Activated CD4-positive, alpha-beta T cell treated with anti-CD3 and anti-CD28 coated beads, Interleukin-2, amount 50 U/mL, for 4 hours (primary cell): Measurements from ENCODE around the gene FLG2.
A peak's percentile ranks its signal among the peaks of the same experiment; 100 is the strongest.
"Not testable (repeated sequence)": the region's sequence is repeated elsewhere in the genome, so short reads cannot be mapped to it uniquely, and the experiment has no call there.

Experiments used
- DNase-seq, 2 experiments: peaks; one replicate each; pipeline ENCODE4 v3.0.0-alpha.2; 2020

FLG2 gene

DNA sequence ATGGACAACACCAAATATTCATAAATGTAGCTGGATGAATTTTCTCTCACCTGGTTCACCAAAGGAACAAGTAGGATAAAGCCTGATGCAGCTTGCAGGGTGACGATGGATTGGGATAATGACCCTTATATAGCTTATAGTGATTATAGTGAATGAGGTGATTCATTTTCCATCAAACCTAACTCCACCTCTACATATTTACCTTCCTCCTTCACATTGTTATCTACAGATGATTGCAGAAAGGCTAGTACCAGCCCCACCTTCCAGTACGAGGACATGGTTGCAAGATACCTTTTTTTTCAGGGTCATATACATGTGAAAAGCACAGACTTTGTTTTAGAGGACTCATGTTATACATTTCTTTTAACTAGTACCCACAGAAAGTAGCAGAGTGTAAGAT is at the start of gene FLG2:
TSS of gene FLG2 (minus strand) at position 101 of the 400 bp plus-strand sequence. CDS start 1,122 bp downstream, outside the sequence.
- DNase-seq: no peak

DNA sequence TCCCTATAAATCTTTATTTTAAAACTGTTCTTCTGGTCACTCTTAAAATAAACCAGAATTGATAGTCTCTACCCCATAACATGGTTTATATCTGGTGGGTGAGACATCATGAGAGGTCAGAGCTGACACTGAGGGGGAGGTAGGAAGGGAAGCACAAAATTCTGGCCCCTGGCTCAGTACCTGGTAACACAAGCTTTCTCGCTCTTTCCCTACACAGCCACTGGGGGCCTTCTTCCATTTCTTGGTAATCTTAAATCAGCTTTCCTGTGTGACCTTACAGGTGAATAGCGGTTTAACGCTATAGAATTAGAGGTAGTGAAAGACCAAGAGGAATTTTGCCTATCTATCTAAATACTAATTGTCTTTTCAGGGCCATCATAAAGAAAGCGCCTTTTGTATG is 48.9 kb upstream of the FLG2 start:
- DNase-seq: no peak

DNA sequence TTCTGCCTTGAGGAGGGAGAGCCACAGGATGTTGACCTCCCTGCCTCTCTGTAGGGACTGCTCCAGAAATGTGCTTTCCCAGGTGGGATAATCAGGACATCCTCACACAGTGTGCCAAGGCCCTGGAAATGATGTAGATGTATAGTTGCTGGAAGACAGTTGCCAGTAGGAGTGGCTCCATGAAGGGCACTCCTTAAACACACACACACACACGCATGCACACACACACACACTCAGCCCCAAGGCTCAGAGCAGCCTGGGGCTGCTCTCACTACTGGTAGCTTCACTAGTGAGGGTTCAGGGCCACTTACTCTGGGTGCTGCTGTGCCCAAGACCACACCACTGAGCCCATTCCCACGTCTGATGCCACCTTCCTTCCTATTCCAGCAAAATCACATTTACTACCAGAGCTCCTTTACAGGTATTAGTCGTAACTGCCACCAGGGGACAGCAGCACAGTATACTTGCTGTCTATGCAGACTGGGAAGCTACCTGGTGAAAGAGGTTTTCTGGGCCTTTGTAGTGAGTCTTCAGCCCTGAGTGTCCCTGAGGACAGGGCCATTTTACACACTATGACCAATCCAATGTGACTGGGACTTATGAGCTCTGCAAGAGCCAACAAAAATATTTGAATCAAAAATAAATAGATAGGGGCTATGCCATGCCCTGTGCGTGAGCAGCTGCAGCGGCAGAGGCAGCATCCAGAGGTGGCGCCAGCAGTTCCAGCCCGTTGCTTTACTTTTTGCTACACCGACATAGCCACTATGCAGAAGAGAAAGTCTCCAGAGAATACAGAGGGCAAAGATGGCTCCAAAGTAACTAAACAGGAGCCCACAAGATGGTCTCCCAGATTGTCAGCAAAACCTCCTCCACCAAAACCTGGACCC is 39.2 kb upstream of the FLG2 start:
- no peak for DNase-seq

DNA sequence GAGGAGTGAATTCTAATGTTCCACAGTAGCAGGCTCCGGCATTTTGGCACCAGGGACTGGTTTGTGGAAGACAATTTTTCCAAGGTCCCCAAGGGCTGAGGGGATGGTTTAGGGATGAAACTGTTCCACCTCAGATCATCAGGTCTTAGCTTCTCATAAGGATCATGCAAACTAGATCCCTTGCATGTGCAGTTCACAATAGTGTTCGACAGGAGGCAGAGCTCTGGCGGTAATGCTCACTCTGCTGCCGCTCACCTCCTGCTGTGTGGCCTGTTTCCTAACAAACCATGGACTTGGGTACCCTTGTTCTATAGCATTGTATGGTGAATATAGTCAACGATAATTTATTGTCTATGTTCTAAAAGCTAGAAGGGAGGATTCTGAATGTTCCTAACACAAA is 37.7 kb upstream of the FLG2 start:
- DNase-seq: no peak

DNA sequence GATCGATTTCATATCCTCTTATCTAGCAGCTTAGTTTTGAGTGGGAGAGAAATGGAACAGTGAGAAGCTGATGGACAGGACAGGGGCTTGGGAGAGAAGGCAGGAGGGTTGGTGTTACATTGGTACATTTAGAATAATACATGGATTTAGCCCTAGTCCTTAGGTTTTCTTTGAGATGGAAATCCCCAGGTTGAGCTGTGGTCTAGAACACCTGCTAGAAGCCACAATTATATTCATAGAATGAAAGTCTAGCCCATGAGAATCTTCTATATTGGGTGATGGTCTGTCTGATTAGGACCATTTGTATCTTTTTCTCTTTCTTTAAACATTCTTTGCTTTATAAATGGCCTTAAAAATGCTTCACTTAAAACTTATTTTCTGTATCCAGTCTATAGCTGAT is 34.3 kb upstream of the FLG2 start:
- no peak for DNase-seq

DNA sequence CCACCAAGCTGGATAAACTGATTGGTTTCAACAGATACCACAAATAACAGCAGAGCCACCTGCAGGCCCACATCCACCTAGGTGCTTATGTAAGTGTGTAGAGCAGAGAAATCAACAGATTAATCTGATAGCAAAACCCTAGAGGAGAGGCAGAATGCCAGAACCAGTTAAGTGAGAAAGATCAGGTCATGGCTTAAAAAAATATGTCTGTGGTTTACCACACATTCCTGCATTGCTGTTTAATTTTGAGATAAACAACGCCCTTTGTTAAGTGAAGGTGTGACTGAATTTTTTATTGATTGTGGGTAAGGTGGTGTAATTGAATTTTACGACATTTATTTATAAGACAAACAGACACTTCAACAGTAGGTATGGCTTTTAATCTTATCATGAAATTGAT is 33.1 kb upstream of the FLG2 start:
- no peak for DNase-seq

DNA sequence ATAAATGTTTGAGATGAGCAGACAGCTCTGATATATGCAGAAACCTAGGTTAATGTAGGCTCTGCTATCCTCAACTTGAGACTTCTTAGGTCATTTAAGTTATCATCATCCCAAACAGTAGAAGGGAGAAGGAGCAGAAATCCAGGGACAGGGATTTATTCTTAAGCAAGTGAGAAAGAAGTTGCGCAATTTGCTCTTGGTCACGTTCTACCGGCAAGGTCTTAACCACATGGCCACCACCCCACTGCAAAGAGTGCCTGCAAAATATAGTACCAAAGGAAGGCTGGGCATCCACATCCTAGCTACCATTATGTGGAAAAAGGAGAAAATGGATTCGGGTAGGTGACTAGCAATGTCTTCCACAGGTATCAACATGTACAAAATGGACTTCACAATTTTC is 29.1 kb upstream of the FLG2 start:
- DNase-seq: no peak

DNA sequence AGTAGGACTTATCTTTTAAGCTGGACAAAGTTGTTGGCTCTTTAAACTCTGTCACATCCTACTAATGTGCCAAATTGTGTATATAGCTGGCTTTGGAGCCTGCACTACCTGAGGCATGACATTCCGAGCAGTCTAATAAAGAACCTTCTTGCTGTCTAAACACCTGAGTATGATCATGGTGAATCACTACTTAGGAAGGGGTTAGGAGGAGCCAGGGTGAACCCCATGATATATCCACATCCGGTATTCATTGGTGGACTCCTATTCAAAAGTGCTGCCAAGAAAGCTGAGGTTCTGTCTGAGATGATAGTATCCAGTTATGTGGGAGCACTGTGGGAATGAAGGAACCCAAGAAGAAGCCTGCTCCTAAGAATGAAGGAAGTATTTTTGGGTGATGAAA is 27.1 kb upstream of the FLG2 start:
- DNase-seq: no peak

DNA sequence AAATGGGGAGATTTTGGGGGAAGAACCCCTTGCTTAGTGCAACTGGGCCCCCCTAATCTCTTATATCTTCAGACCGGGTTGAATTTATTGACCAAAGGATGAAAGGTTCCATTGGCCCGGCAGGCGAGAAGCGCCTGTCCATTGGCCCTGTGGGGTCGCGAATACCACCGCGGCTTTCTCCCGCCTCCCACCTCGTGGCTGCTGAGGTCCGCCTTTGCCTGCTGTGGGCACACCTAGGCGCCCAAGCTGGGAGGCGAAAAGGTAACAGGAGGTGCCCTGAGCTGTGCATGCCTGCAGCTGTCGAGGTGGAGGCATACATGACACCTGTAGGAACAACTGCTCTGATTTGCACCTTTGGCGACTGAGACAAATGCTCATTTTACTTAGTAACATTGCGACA is 21.1 kb upstream of the FLG2 start:
- no peak for DNase-seq

DNA sequence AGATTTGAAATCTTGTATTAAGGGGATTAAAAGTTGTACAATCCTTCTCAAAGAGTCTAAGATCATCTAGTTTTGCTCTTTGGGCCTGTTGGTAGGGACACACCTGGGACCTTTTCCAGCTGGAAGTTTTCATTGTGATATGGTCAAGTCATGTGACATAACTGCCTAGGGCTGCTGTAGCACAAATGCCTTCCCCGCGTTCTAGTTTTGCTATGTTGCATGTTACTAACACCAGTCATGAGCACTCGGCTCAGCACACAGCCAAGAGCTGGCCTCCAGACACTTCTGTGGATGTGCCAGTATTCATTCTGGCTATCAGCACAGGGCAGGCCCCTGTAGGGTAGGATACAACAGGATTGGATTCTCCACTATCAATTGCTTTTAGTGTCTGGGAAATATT is 14.6 kb upstream of the FLG2 start:
- no peak for DNase-seq

DNA sequence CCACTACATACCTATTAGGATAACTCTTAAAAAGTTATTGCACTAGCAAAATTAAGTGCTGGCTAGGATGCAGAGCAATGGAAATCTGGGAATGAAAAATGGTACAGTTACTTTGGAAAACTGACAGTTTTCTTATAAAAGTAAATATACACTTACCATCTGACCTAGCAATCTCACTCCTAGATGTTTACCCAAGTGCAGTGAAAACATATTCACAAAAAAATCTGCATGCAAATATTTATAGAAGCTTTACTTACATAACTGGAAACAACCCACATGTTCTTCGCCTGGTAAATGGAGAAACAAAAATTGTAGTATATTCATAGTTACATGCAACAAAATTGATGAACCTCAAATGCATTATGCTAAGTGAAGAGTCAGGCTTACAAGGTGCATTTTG is 12.9 kb upstream of the FLG2 start:
- DNase-seq: no peak

DNA sequence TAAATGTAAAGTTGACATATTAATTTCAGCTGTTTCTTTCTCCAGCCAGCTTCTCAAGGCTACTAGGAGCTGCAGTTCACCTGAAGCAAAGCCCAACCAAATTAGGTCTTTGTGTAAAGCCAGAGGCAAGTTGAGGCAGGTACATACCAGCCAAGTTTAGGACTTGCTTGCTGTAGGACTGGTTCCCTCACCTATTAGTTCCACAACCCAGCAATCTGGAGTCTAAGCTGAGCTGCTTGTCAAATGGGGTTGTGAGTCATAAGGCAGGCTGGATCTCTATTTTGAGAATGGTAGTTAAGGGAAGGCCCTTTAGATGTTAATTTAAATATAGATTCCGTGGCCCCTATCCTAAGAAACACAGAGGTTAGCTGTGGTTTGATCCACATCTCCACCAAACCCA is 7.6 kb upstream of the FLG2 start:
- DNase-seq: no peak

DNA sequence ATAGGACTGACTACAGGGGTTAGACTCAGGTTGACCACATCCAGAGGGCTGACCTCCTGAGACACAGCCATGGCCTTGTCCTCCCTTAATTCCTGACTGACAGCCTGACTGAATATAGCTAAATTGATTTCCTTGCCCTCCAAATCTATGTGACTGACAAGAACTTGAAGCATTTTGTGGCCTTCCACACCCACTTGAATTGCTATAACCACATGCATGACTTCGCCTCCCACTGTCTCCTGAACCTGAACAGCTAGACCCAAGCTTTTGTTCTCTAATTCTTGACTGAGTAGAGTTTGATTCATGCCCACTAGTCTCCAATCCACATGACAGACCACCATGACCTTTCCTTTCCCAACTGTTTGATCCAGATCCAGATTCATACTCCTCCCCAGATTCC is 3.1 kb downstream of the FLG2 start:
- DNase-seq: no peak

DNA sequence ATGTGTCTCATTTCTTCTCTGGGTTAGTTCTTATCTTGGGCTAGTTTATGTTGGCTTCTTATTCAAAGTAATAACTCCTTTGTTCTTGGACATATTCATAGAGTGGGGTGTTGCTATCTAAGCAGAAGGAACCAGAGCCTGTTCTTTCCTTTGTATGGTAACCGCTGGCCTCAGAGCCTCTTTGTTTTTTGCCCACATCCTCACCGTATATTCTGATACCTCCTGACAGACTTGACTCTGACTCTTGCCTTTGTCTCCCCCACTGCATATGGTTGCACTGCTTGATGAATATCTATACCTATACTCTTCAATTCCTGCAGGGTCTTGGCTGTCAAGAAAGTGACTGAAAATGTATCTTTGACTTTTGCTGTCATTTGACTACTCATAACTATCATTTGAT is 10.2 kb downstream of the FLG2 start:
- no peak for DNase-seq

DNA sequence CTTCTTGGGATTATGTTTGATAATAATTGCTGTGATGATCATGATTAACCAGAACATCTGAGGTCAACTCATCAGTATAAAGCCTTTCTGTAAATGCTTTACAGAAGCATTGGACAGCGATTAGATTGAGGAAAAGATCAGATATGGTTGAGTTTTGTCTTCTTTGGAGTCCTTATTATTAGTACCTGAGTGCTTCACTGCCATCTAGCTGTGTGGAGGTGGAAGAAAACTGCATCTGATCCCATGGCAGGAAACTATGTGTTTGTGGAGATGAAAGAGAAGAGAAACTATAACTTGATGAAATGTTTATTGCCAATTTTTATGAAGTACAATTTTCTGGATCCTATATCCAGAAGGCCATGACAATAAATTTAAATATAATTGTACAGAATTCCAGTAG is 11.4 kb downstream of the FLG2 start:
- DNase-seq: no peak

DNA sequence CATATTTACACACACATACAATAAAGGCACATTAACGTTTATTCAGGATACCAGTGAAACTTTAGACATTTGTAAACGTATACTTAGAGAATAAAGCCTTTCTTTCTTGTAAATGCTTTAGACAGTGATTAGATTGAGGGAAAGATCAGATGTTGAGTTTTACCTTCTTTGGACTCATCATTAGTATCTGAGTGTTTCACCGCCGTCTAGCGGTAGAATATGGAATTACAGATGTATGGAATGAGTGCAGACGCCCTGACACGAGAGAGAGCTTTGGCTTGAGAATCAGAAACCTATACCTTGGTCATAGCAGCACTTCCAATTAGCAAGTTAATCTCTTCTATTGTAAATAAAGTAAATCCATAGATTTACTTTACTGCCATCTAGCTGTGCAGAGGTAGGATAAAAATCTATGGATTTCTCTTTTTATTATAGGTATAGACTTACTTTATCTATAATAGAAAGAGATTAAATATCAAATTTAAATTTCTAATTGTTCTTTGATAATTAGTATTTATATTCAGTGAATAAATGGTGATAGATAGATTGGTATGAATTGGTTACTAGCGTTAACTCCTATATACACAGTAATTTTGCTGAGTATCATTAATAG is 12.6 kb downstream of the FLG2 start:
- peak; percentile 19 to 25 for DNase-seq

DNA sequence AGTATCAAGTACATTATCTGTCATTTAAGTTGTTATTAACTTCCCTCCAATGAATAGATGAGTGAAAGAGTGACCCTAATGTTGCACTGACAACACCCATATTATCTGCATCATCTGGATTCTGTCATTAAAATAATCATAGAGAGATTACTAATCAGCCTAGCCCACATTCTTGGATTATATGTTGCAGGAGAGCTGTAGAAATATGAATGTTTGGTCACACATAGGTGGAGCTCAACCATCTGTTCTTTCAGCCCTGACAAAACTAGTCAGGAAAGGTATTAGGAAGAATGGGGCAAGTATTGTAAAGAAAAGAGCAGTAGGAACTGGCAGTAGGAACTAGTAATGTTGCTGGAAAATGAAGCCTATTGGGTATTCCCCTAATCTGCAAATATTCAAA is 15.4 kb downstream of the FLG2 start:
- DNase-seq: no peak

DNA sequence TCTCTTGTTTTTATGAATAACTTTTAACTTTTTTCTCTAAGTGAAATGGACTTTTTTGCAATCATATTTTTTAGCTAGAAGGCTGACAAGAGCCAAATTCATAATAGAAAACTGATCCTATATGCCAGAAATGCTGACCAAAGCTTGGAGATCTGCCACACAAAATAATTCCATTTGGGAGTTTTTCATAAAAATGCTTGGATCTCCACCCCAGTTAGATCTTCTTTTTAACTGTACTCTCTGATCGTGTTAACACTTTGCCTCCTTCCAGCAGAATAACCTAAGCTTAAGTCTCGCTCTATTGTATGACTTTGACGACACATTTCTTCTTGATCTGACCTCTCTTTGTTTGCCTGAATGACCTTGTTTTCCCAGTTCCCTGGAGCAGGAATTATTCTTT is 16.8 kb downstream of the FLG2 start:
- DNase-seq: no peak

DNA sequence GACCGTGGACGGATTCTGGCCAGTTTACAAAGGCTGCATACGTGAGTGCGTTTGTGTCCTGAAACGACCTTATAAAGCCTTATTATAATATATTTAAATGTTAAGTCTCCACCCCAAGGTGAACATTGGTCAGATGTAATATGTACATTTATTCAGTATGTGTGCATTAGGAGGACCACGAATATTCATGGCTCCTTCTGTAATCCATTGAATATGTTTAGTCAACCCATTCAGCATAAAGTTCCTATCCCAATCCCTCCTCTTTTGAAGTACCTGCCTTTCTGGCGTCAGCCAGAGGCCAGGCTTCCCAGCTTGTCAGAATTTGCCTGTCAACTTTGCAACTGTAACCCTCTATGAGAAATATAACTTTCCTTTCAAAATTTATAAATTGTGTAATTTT is 24.4 kb downstream of the FLG2 start:
- no peak for DNase-seq

DNA sequence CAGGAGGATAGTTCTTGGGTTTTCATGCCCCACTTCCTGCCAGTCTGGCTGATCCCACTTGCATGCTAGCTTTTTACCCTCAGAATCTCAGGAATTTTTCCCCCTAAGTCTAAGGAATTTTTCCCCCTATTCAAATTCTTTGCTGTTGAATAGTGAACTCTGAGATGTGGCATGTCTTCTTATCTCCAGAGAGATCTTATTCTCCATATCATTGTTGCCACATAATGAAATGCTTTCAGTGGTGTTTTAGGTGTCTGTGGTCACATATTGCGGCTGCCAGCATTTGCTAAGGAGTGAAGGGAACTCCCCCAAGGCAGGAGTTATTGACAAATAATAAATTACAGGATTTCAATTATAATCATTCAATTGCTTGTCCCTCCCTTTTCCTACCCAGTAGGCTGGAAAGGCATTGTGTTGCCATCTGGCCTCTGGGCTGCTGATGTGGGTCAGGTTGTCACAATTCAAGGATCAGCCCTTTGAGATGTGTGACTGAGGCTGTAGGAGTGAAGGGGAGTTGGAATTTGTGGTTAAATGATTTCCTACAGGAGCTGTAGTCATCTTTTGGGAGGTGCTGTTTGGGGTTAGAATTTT is 30.9 kb downstream of the FLG2 start:
- no peak for DNase-seq

DNA sequence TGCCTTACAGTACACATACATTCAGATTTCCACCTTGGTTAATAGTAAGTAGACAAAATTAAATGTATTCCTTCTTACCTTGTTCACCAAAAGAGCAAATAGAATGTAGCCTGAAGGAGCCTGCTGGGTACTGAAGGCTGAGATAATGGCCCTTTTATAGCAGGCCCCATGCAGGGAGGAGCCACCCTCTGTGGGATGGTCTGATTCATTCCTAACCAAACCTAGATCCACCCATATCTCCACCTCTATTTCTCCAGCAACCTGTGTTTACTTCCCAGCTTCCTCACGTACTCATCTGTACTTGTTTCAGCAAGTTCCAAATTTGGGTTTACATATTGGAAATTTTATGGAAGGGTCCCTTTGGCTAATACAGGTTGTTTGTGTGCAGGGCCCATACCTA is 34.7 kb downstream of the FLG2 start, which contains the start of gene FLG:
TSS of gene FLG (minus strand) at position 129 of the 400 bp plus-strand sequence. CDS start 9,783 bp downstream, outside the sequence.
- no peak for DNase-seq

DNA sequence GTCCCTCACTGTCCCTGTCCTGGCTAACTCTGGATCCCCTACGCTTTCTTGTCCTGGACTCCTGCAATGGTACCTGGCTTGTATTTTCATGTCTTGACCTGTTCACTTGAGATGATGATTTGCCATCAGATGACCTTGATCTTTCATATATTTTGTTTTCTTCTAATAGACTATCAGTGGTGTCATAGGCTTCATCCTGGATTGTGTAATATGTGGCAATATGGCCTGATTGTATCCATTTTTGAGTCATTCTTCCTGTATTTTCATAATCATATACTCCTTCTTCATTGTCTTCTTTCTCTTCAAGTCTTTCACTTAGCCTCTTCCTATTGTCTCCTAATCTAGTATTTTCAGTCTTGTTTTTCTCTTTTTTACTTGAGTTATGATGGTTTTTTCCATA is 45.8 kb downstream of the FLG2 start:
- no peak for DNase-seq

DNA sequence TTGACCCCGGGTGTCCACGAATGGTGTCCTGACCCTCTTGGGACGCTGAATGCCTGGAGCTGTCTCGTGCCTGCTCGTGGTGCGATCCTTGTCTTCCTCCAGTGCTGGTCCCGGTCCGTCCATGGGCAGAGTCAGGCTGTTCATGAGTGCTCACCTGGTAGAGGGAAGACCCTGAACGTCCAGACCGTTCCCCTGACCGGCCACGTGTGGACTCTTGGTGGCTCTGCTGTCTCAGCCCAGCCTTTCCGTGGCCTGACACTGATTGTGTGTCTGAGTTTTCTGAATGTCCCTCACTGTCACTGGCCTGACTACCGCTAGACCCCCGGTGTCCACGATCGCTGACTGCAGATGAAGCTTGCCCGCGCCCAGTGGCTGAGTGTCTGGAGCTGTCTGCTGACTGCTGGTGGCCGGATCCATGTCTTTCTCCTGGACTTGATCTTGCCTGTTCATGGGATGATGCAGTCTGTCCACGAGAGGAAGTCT is 46.4 kb downstream of the FLG2 start:
- DNase-seq: no peak

DNA sequence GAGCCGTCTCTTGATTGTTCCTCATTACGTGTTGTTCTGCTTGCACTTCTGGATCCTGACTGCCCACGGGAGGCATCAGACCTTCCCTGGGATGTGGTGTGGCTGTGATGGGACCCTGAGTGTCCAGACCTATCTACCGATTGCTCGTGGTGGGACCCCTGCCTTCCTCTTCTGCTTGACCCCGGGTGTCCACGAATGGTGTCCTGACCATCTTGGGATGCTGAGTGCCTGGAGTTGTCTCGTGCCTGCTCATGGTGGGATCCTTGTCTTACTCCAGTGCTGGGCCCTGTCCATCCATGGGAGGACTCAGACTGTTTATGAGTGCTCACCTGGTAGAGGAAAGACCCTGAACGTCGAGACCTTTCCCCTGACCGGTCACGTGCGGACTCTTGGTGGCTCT is 47.6 kb downstream of the FLG2 start:
- not testable (repeated sequence) for DNase-seq
